IMR-90 (cell line): ENCODE data around the gene ZDHHC1.

Experiments
- RAD21 ChIP-seq: IDR thresholded peaks from 2 replicates; pipeline ENCODE4 v1.6.1; 2012; ENCODE audit warnings: low read length, improper control_type of control experiment
- RCOR1 ChIP-seq: IDR thresholded peaks from 2 replicates; pipeline ENCODE4 v1.6.1; 2012; ENCODE audit warnings: mild to moderate bottlenecking, low read length, improper control_type of control experiment; ENCODE audit not compliant: insufficient replicate concordance
- TF ChIP-seq, protein P1 (sequence below): conservative IDR thresholded peaks from 2 replicates; pipeline ENCODE4 v1.5.1; 2012; ENCODE audit warnings: mild to moderate bottlenecking, low read depth, low read length, improper control_type of control experiment

GRCh38 chr16:67361038-67361437, 55.2 kb downstream of the ZDHHC1 start:
- TF ChIP-seq, protein P1, sequence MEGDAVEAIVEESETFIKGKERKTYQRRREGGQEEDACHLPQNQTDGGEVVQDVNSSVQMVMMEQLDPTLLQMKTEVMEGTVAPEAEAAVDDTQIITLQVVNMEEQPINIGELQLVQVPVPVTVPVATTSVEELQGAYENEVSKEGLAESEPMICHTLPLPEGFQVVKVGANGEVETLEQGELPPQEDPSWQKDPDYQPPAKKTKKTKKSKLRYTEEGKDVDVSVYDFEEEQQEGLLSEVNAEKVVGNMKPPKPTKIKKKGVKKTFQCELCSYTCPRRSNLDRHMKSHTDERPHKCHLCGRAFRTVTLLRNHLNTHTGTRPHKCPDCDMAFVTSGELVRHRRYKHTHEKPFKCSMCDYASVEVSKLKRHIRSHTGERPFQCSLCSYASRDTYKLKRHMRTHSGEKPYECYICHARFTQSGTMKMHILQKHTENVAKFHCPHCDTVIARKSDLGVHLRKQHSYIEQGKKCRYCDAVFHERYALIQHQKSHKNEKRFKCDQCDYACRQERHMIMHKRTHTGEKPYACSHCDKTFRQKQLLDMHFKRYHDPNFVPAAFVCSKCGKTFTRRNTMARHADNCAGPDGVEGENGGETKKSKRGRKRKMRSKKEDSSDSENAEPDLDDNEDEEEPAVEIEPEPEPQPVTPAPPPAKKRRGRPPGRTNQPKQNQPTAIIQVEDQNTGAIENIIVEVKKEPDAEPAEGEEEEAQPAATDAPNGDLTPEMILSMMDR = no peak
- TF ChIP-seq RCOR1 = no peak
- TF ChIP-seq RAD21 = no peak
